ENCODE data around the gene CACNA1C. TPM values are rescaled to one million over a fixed set of nuclear protein-coding genes. Genes with fewer than 3 reads are reported as not detected.

CACNA1C gene
- total RNA-seq, 1 donor from 2014 or later = 15.6 TPM

- no peak for TF ChIP-seq CTCF (IDR thresholded peaks at IDR 0.05)
- DNase-seq (no peak), ATAC-seq (peak; percentile 62)
- Histone ChIP-seq H3K27ac (peak overlapping the region; percentile 55), H3K36me3 (no peaks in the 10 kb centered on the region), H3K27me3 (no peaks in the 10 kb centered on the region), H3K4me1 (peaks cover 40% of the 10 kb centered on the region), H3K9me3 (no peaks in the 10 kb centered on the region), H3K4me3 (no peak overlapping the region)
- intact Hi-C loops (cut with DNase I) = no loop called here
Measured at GRCh38 chr12:2163177-2163941, 110.6 kb downstream of the CACNA1C start.

- DNase-seq (no peak), ATAC-seq (no peak)
- H3K27ac ChIP-seq = no peak overlapping the region
- no peaks in the 10 kb centered on the region for H3K27me3 ChIP-seq
- intact Hi-C loops (cut with DNase I) = no loop called here
- H3K9me3 ChIP-seq = no peaks in the 10 kb centered on the region
- H3K36me3 ChIP-seq = no peaks in the 10 kb centered on the region
- no peak for TF ChIP-seq CTCF (IDR thresholded peaks at IDR 0.05)
- H3K4me3 ChIP-seq = no peak overlapping the region
- H3K4me1 ChIP-seq = peaks cover 46% of the 10 kb centered on the region
Measured at GRCh38 chr12:2165021-2165420, 112.2 kb downstream of the CACNA1C start.

- intact Hi-C loops (cut with DNase I) = no loop called here
- H3K27ac ChIP-seq = no peak overlapping the region
- ATAC-seq (no peak), DNase-seq (no peak)
- no peak overlapping the region for H3K4me3 ChIP-seq
- H3K27me3 ChIP-seq = no peaks in the 10 kb centered on the region
- peaks cover 44% of the 10 kb centered on the region for H3K4me1 ChIP-seq
- TF ChIP-seq CTCF (IDR thresholded peaks at IDR 0.05) = no peak
- no peaks in the 10 kb centered on the region for H3K9me3 ChIP-seq
- no peaks in the 10 kb centered on the region for H3K36me3 ChIP-seq
Measured at GRCh38 chr12:2165927-2166326, 113.1 kb downstream of the CACNA1C start.

- TF ChIP-seq CTCF (IDR thresholded peaks at IDR 0.05) = no peak
- H3K27ac ChIP-seq = no peak overlapping the region
- no peak for ATAC-seq
- intact Hi-C loops (cut with DNase I) = no loop called here
- no peaks in the 10 kb centered on the region for H3K36me3 ChIP-seq
- DNase-seq = no peak
- H3K4me1 ChIP-seq = peaks cover 38% of the 10 kb centered on the region
- no peaks in the 10 kb centered on the region for H3K9me3 ChIP-seq
- H3K27me3 ChIP-seq = no peaks in the 10 kb centered on the region
- H3K4me3 ChIP-seq = no peak overlapping the region
Measured at GRCh38 chr12:2166696-2167095, 113.9 kb downstream of the CACNA1C start.

- no peak overlapping the region for H3K27ac ChIP-seq
- TF ChIP-seq CTCF (IDR thresholded peaks at IDR 0.05) = no peak
- no peak overlapping the region for H3K4me3 ChIP-seq
- intact Hi-C loops (cut with DNase I) = no loop called here
- no peaks in the 10 kb centered on the region for H3K27me3 ChIP-seq
- DNase-seq (no peak), ATAC-seq (no peak)
- no peaks in the 10 kb centered on the region for H3K9me3 ChIP-seq
- no peaks in the 10 kb centered on the region for H3K36me3 ChIP-seq
- H3K4me1 ChIP-seq = peaks cover 32% of the 10 kb centered on the region
Measured at GRCh38 chr12:2167231-2167630, 114.4 kb downstream of the CACNA1C start.

All from upper lobe of right lung (tissue), 1 donor.